ENCODE data around the gene DHX9. TPM values are rescaled to one million over a fixed set of nuclear protein-coding genes. Genes with fewer than 3 reads are reported as not detected.

The DHX9 gene
- total RNA-seq, 1 experiment from 2014 or later: 180 TPM

- H3K4me3 ChIP-seq (ENCODE audit: low read depth in 2 of 2, low read length in 2 of 2): no peak overlapping the region
- intact Hi-C loops (cut with micrococcal nuclease; ENCODE audit: unreplicated experiment): no loop called here
- in situ Hi-C loops (cut with HindIII; ENCODE audit: low pct_unique_long_range_greater_than_20kb, low sequenced_read_pairs): no loop called here
- no peaks in the 10 kb centered on the region; the same call in 1 of the 2 replicates for H3K27me3 ChIP-seq (ENCODE audit: control insufficient read depth, insufficient read depth, low read length)
- TF ChIP-seq CTCF (IDR thresholded peaks at IDR 0.05) (no peak), POLR2AphosphoS5 (IDR thresholded peaks at IDR 0.05; ENCODE audit: low read depth, low read length) (no peak), REST (IDR thresholded peaks at IDR 0.05; ENCODE audit: insufficient read depth in 1 of 2, low read depth in 2 of 2, low read length in 1 of 2) (no peak), SIN3A (IDR thresholded peaks at IDR 0.05; ENCODE audit: borderline replicate concordance, insufficient read depth, low read depth, low read length) (no peak), TCF7L2 (IDR thresholded peaks at IDR 0.05; ENCODE audit: low read depth, low read length) (no peak)
- no TSS peak for BruUV-seq (replicated peaks)
- no peaks in the 10 kb centered on the region for H3K36me3 ChIP-seq (ENCODE audit: control insufficient read depth, insufficient read depth, low read length)
- DNase-seq (ENCODE audit: low read depth, low spot score) (no peak), ATAC-seq (no peak)
- POLR2A ChIA-PET: no interaction called here
- no peak overlapping the region for H3K27ac ChIP-seq (ENCODE audit: low read length)
- H3K9me3 ChIP-seq (ENCODE audit: control insufficient read depth, insufficient read depth, low read depth, low read length): peaks cover 4% of the 10 kb centered on the region; the same call in 1 of the 2 replicates
- no peaks in the 10 kb centered on the region for H3K4me1 ChIP-seq (ENCODE audit: control insufficient read depth, insufficient read depth, low read length)
- CTCF ChIA-PET: no interaction called here
Measured at GRCh38 chr1:182909578-182909977, 70.4 kb downstream of the DHX9 start.

- CTCF ChIA-PET: no interaction called here
- intact Hi-C loops (cut with micrococcal nuclease; ENCODE audit: unreplicated experiment) (no loop called here), in situ Hi-C loops (cut with HindIII; ENCODE audit: low pct_unique_long_range_greater_than_20kb, low sequenced_read_pairs) (no loop called here)
- TF ChIP-seq SIN3A (IDR thresholded peaks at IDR 0.05; ENCODE audit: borderline replicate concordance, insufficient read depth, low read depth, low read length): no peak
- TF ChIP-seq TCF7L2 (IDR thresholded peaks at IDR 0.05; ENCODE audit: low read depth, low read length): no peak
- no peak for TF ChIP-seq POLR2AphosphoS5 (IDR thresholded peaks at IDR 0.05; ENCODE audit: low read depth, low read length)
- TF ChIP-seq REST (IDR thresholded peaks at IDR 0.05; ENCODE audit: insufficient read depth in 1 of 2, low read depth in 2 of 2, low read length in 1 of 2): no peak
- no peak for TF ChIP-seq CTCF (IDR thresholded peaks at IDR 0.05)
- POLR2A ChIA-PET: no interaction called here
- no TSS peak for BruUV-seq (replicated peaks)
- no peak overlapping the region for H3K27ac ChIP-seq (ENCODE audit: low read length)
- H3K27me3 ChIP-seq (ENCODE audit: control insufficient read depth, insufficient read depth, low read length): no peaks in the 10 kb centered on the region; the same call in 1 of the 2 replicates
- peak; percentile 75; the same call in 1 of the 2 replicates for ATAC-seq
- no peaks in the 10 kb centered on the region for H3K36me3 ChIP-seq (ENCODE audit: control insufficient read depth, insufficient read depth, low read length)
- no peak overlapping the region for H3K4me3 ChIP-seq (ENCODE audit: low read depth in 2 of 2, low read length in 2 of 2)
- DNase-seq (ENCODE audit: low read depth, low spot score): no peak
- H3K4me1 ChIP-seq (ENCODE audit: control insufficient read depth, insufficient read depth, low read length): no peaks in the 10 kb centered on the region
- H3K9me3 ChIP-seq (ENCODE audit: control insufficient read depth, insufficient read depth, low read depth, low read length): peaks cover 4% of the 10 kb centered on the region; the same call in 1 of the 2 replicates
Measured at GRCh38 chr1:182910143-182910542, 71.0 kb downstream of the DHX9 start.

All from Panc1 (cell line).